Stimulated activated CD8-positive, alpha-beta memory T cell treated with anti-CD3 and anti-CD28 coated beads, Interleukin-7, amount 100 ng/mL, for 4 hours (primary cell): ENCODE measurements around the gene SLC22A23.

Experiments used
- DNase-seq, 2 donors: peaks; one replicate each; pipeline ENCODE4 v3.0.0-alpha.2; 2020; ENCODE audit warnings: low read depth in 2 of 2

The SLC22A23 gene

GRCh38 chr6:3318821-3319540, 137.9 kb downstream of the SLC22A23 start:
- no peak for DNase-seq

GRCh38 chr6:3318226-3318625, 138.6 kb downstream of the SLC22A23 start:
- DNase-seq = no peak

GRCh38 chr6:3317741-3318211, 139.1 kb downstream of the SLC22A23 start:
- DNase-seq = no peak

- DNase-seq = no peak
Observed at GRCh38 chr6:3316818-3317217, 140.0 kb downstream of the SLC22A23 start.

- no peak for DNase-seq
Observed at GRCh38 chr6:3316331-3316730, 140.5 kb downstream of the SLC22A23 start.

- DNase-seq = no peak
Observed at GRCh38 chr6:3315841-3316240, 141.0 kb downstream of the SLC22A23 start.

- no peak for DNase-seq
Observed at GRCh38 chr6:3314621-3315467, 142.0 kb downstream of the SLC22A23 start.

- no peak for DNase-seq
Observed at GRCh38 chr6:3314176-3314575, 142.7 kb downstream of the SLC22A23 start.

GRCh38 chr6:3312604-3313231, 144.1 kb downstream of the SLC22A23 start:
- DNase-seq = no peak

GRCh38 chr6:3311826-3312225, 145.0 kb downstream of the SLC22A23 start:
- no peak for DNase-seq

- no peak for DNase-seq
Observed at GRCh38 chr6:3310703-3311102, 146.1 kb downstream of the SLC22A23 start.

- no peak for DNase-seq
Observed at GRCh38 chr6:3310051-3310448, 146.8 kb downstream of the SLC22A23 start.

GRCh38 chr6:3309391-3310050, 147.3 kb downstream of the SLC22A23 start:
- no peak for DNase-seq

GRCh38 chr6:3308106-3308505, 148.7 kb downstream of the SLC22A23 start:
- DNase-seq = no peak

- no peak for DNase-seq
Observed at GRCh38 chr6:3307436-3307835, 149.4 kb downstream of the SLC22A23 start.

- DNase-seq = no peak
Observed at GRCh38 chr6:3306848-3307247, 150.0 kb downstream of the SLC22A23 start.

- DNase-seq = no peak
Observed at GRCh38 chr6:3305831-3306230, 151.0 kb downstream of the SLC22A23 start.

- no peak for DNase-seq
Observed at GRCh38 chr6:3305216-3305565, 151.7 kb downstream of the SLC22A23 start.

GRCh38 chr6:3304500-3305215, 152.2 kb downstream of the SLC22A23 start:
- DNase-seq = no peak

GRCh38 chr6:3303795-3304411, 152.9 kb downstream of the SLC22A23 start:
- no peak for DNase-seq

GRCh38 chr6:3301506-3301905, 155.3 kb downstream of the SLC22A23 start:
- no peak for DNase-seq
